Measurements from ENCODE around the gene SS18. TPM values are rescaled to one million over a fixed set of nuclear protein-coding genes. Genes with fewer than 3 reads are reported as not detected.

The SS18 gene
- total RNA-seq, 5 donors from 2014 or later (not counting 1 experiment from before 2014, with no cell fraction given): 58.3 to 79.2 (median 67.3) TPM

- ChIA-PET POLR2A (interaction anchor here in 1 of 2 donors (0.7 kb wide), 1 partner anchor 26 kb away, joined by 4 read pairs; no protein-coding TSS in a partner anchor), CTCF (no interaction called here)
- Histone ChIP-seq H3K4me1 (ENCODE audit: control insufficient read depth in 1 of 2, extremely low read depth in 1 of 2, insufficient read depth in 2 of 2, low read length in 2 of 2) (no peaks in the 10 kb centered on the region), H3K36me3 (ENCODE audit: control insufficient read depth in 2 of 2, extremely low read depth in 1 of 2, insufficient read depth in 1 of 2, low read length in 1 of 2) (no peaks in the 10 kb centered on the region), H3K9me3 (no peaks in the 10 kb centered on the region), H3K4me3 (ENCODE audit: control insufficient read depth in 1 of 2, extremely low read depth in 1 of 2, low read length in 1 of 2) (no peak overlapping the region), H3K27me3 (replicated peaks in 1 of 2; ENCODE audit: control insufficient read depth in 2 of 2, extremely low read depth in 1 of 2, insufficient read depth in 2 of 2, low read length in 1 of 2) (no peaks in the 10 kb centered on the region), H3K27ac (ENCODE audit: low read length) (no peak overlapping the region)
- H3K4me3 Mint-ChIP-seq: no peak overlapping the region
- H3K4me1 Mint-ChIP-seq: no peaks in the 10 kb centered on the region
- no peak for ATAC-seq (replicated peaks in 1 of 4)
- no peak for DNase-seq
- no peaks in the 10 kb centered on the region for H3K36me3 Mint-ChIP-seq
- H3K27me3 Mint-ChIP-seq: peaks cover 6 to 12% of the 10 kb centered on the region in 2 donors
- no peak overlapping the region for H3K27ac Mint-ChIP-seq
- no peaks in the 10 kb centered on the region for H3K9me3 Mint-ChIP-seq
- WGBS (ENCODE audit: insufficient coverage): 100% methylated on average over 2 of the region's 3 CpGs
Observed at GRCh38 chr18:25982961-25983360, 107.5 kb downstream of the SS18 start.

GRCh38 chr18:25982153-25982552 is 108.3 kb downstream of the SS18 start:
- Histone ChIP-seq H3K4me3 (ENCODE audit: control insufficient read depth in 1 of 2, extremely low read depth in 1 of 2, low read length in 1 of 2) (no peak overlapping the region), H3K36me3 (ENCODE audit: control insufficient read depth in 2 of 2, extremely low read depth in 1 of 2, insufficient read depth in 1 of 2, low read length in 1 of 2) (no peaks in the 10 kb centered on the region), H3K9me3 (no peaks in the 10 kb centered on the region), H3K27me3 (replicated peaks in 1 of 2; ENCODE audit: control insufficient read depth in 2 of 2, extremely low read depth in 1 of 2, insufficient read depth in 2 of 2, low read length in 1 of 2) (no peaks in the 10 kb centered on the region), H3K4me1 (ENCODE audit: control insufficient read depth in 1 of 2, extremely low read depth in 1 of 2, insufficient read depth in 2 of 2, low read length in 2 of 2) (no peaks in the 10 kb centered on the region), H3K27ac (ENCODE audit: low read length) (no peak overlapping the region)
- H3K4me1 Mint-ChIP-seq: peaks cover 0 to 4% (median 4%) of the 10 kb centered on the region in 3 donors
- no peak overlapping the region for H3K27ac Mint-ChIP-seq
- no peaks in the 10 kb centered on the region for H3K9me3 Mint-ChIP-seq
- ATAC-seq (replicated peaks in 1 of 4): no peak
- peaks cover 6 to 12% of the 10 kb centered on the region in 2 donors for H3K27me3 Mint-ChIP-seq
- POLR2A ChIA-PET: no interaction called here
- H3K4me3 Mint-ChIP-seq: no peak overlapping the region
- DNase-seq: no peak
- H3K36me3 Mint-ChIP-seq: no peaks in the 10 kb centered on the region
- CTCF ChIA-PET: no interaction called here
- WGBS (ENCODE audit: insufficient coverage): 75% methylated on average over 1 of the region's 1 CpG

GRCh38 chr18:25979369-25980040 is 110.9 kb downstream of the SS18 start:
- peaks cover 3 to 6% of the 10 kb centered on the region in 2 donors for H3K27me3 Mint-ChIP-seq
- no peaks in the 10 kb centered on the region for H3K9me3 ChIP-seq
- H3K27me3 ChIP-seq (replicated peaks in 1 of 2; ENCODE audit: control insufficient read depth in 2 of 2, extremely low read depth in 1 of 2, insufficient read depth in 2 of 2, low read length in 1 of 2): no peaks in the 10 kb centered on the region
- H3K4me3 ChIP-seq (ENCODE audit: control insufficient read depth in 1 of 2, extremely low read depth in 1 of 2, low read length in 1 of 2): no peak overlapping the region
- DNase-seq (no peak), ATAC-seq (replicated peaks in 1 of 4) (no peak)
- no peaks in the 10 kb centered on the region for H3K36me3 ChIP-seq (ENCODE audit: control insufficient read depth in 2 of 2, extremely low read depth in 1 of 2, insufficient read depth in 1 of 2, low read length in 1 of 2)
- POLR2A ChIA-PET: no interaction called here
- no peak overlapping the region for H3K4me3 Mint-ChIP-seq
- no peaks in the 10 kb centered on the region for H3K9me3 Mint-ChIP-seq
- no peak overlapping the region for H3K27ac Mint-ChIP-seq
- H3K4me1 Mint-ChIP-seq: peaks cover 0 to 5% (median 5%) of the 10 kb centered on the region in 3 donors
- WGBS (ENCODE audit: insufficient coverage): 89% methylated on average over 1 of the region's 2 CpGs
- no peaks in the 10 kb centered on the region for H3K4me1 ChIP-seq (ENCODE audit: control insufficient read depth in 1 of 2, extremely low read depth in 1 of 2, insufficient read depth in 2 of 2, low read length in 2 of 2)
- no peaks in the 10 kb centered on the region for H3K36me3 Mint-ChIP-seq
- CTCF ChIA-PET: no interaction called here
- no peak overlapping the region for H3K27ac ChIP-seq (ENCODE audit: low read length)

- 50% methylated on average over 1 of the region's 2 CpGs for WGBS (ENCODE audit: insufficient coverage)
- POLR2A ChIA-PET: no interaction called here
- Histone ChIP-seq H3K4me3 (ENCODE audit: control insufficient read depth in 1 of 2, extremely low read depth in 1 of 2, low read length in 1 of 2) (no peak overlapping the region), H3K27me3 (replicated peaks in 1 of 2; ENCODE audit: control insufficient read depth in 2 of 2, extremely low read depth in 1 of 2, insufficient read depth in 2 of 2, low read length in 1 of 2) (no peaks in the 10 kb centered on the region), H3K4me1 (ENCODE audit: control insufficient read depth in 1 of 2, extremely low read depth in 1 of 2, insufficient read depth in 2 of 2, low read length in 2 of 2) (no peaks in the 10 kb centered on the region), H3K27ac (ENCODE audit: low read length) (no peak overlapping the region), H3K36me3 (ENCODE audit: control insufficient read depth in 2 of 2, extremely low read depth in 1 of 2, insufficient read depth in 1 of 2, low read length in 1 of 2) (no peaks in the 10 kb centered on the region), H3K9me3 (no peaks in the 10 kb centered on the region)
- Mint-ChIP-seq H3K36me3 (no peaks in the 10 kb centered on the region), H3K9me3 (peaks cover 0 to 3% (median 2%) of the 10 kb centered on the region in 3 donors), H3K4me3 (no peak overlapping the region), H3K27me3 (peaks cover 3 to 4% of the 10 kb centered on the region in 2 donors), H3K4me1 (peaks cover 0 to 5% (median 5%) of the 10 kb centered on the region in 3 donors), H3K27ac (no peak overlapping the region)
- no peak for DNase-seq
- ATAC-seq (replicated peaks in 1 of 4): no peak
- CTCF ChIA-PET: no interaction called here
Observed at GRCh38 chr18:25976554-25976953, 113.9 kb downstream of the SS18 start.

GRCh38 chr18:25974630-25975077 is 115.8 kb downstream of the SS18 start:
- Histone ChIP-seq H3K27me3 (replicated peaks in 1 of 2; ENCODE audit: control insufficient read depth in 2 of 2, extremely low read depth in 1 of 2, insufficient read depth in 2 of 2, low read length in 1 of 2) (no peaks in the 10 kb centered on the region), H3K27ac (ENCODE audit: low read length) (no peak overlapping the region), H3K4me1 (ENCODE audit: control insufficient read depth in 1 of 2, extremely low read depth in 1 of 2, insufficient read depth in 2 of 2, low read length in 2 of 2) (no peaks in the 10 kb centered on the region), H3K9me3 (no peaks in the 10 kb centered on the region), H3K36me3 (ENCODE audit: control insufficient read depth in 2 of 2, extremely low read depth in 1 of 2, insufficient read depth in 1 of 2, low read length in 1 of 2) (no peaks in the 10 kb centered on the region), H3K4me3 (ENCODE audit: control insufficient read depth in 1 of 2, extremely low read depth in 1 of 2, low read length in 1 of 2) (no peak overlapping the region)
- ChIA-PET POLR2A (no interaction called here), CTCF (no interaction called here)
- no peak overlapping the region for H3K4me3 Mint-ChIP-seq
- no peak for ATAC-seq (replicated peaks in 1 of 4)
- H3K27me3 Mint-ChIP-seq: peaks cover 1 to 3% of the 10 kb centered on the region in 2 donors
- peaks cover 0 to 4% (median 2%) of the 10 kb centered on the region in 3 donors for H3K9me3 Mint-ChIP-seq
- WGBS (ENCODE audit: insufficient coverage): 83% methylated on average over 1 of the region's 1 CpG
- H3K36me3 Mint-ChIP-seq: no peaks in the 10 kb centered on the region
- DNase-seq: no peak
- peaks cover 0 to 5% (median 5%) of the 10 kb centered on the region in 3 donors for H3K4me1 Mint-ChIP-seq
- no peak overlapping the region for H3K27ac Mint-ChIP-seq

Other genes with a start within 250 kb of the SS18 start
- under 1 TPM; 0.23 to 0.83 (median 0.35) TPM for gene PSMA8, start 43.3 kb upstream of the SS18 start, total RNA-seq
- gene TAF4B, start 135.8 kb upstream of the SS18 start, total RNA-seq: 10 to 100 TPM in 4 of 5 donors, 1 to 10 TPM in 1; 9.9 to 17.1 (median 13.2) TPM